GM12878 (cell line): ENCODE results near the gene TRPM1. TPM values are rescaled to one million over a fixed set of nuclear protein-coding genes. Genes with fewer than 3 reads are reported as not detected.
A peak's percentile ranks its signal among the peaks of the same experiment; 100 is the strongest.

Experiments
- ATAC-seq: fragments of 200-7000 bp; cut with Tn5 transposase; 3 replicates; pipeline ENCODE4 v1.9.1; 2020; ENCODE audit warnings: mild to moderate bottlenecking, moderate library complexity
- BruUV-seq: library from RNA; stranded (reverse); fragments of 400-500 nt; replicated peaks from 2 replicates; lab custom pipeline; 2021; lab: Mats Ljungman, UMichigan
- CTCF ChIA-PET: fragments of 300-600 bp; sonication (Branson Sonifier 250); formaldehyde crosslinking; extraction: SDS; loops from one replicate; lab custom pipeline; 2021; ENCODE audit warnings: inconsistent platforms; lab: Yijun Ruan, JAX
- POLR2A ChIA-PET: fragments of 350-600 bp; formaldehyde crosslinking; extraction: SDS; loops from one replicate; lab custom pipeline; 2021; ENCODE audit warnings: inconsistent platforms; lab: Charles Lee
- RAD21 ChIA-PET: fragments of 300-600 bp; sonication (Branson Sonifier 250); formaldehyde crosslinking; loops from one replicate; lab custom pipeline; 2023; ENCODE audit warnings: antibody characterized with exemption; ENCODE audit not compliant: unreplicated experiment; lab: Charles Lee
- SMC1A ChIA-PET: fragments of 300-600 bp; sonication (Branson Sonifier 250); formaldehyde crosslinking; loops from one replicate; lab custom pipeline; 2023; ENCODE audit not compliant: unreplicated experiment, uncharacterized antibody; lab: Charles Lee
- DNase-seq: peaks from one replicate; pipeline ENCODE4 v3.0.0-alpha.2; 2011; ENCODE audit warnings: low read depth, low spot score
- FAIRE-seq: peaks from 3 replicates; lab custom pipeline; 2011; peaks lifted over from hg19 to GRCh38; lab: Jason Lieb, UNC
- H2AFZ ChIP-seq: 2 replicates; pipeline ENCODE4 v1.6.0; 2011; ENCODE audit warnings: low read depth, low read length, control low read depth; ENCODE audit not compliant: control insufficient read depth
- H3K27ac ChIP-seq: 2 replicates; pipeline ENCODE4 v1.5.1; 2011; ENCODE audit warnings: control low read depth; ENCODE audit not compliant: control insufficient read depth, insufficient read depth
- H3K27me3 ChIP-seq, 2 experiments: replicated peaks in 1 of 2; 2 replicates each; pipeline versions ENCODE4 v1.6.0 to v1.6.1; 2011; ENCODE audit warnings: low read length in 1 of 2; ENCODE audit not compliant: control insufficient read depth in 2 of 2, insufficient read depth in 2 of 2
- H3K36me3 ChIP-seq, 2 experiments: 2 replicates each; pipeline ENCODE4 v1.5.1; 2011; ENCODE audit warnings: low read length in 1 of 2; ENCODE audit not compliant: control insufficient read depth in 2 of 2, insufficient read depth in 2 of 2
- H3K4me1 ChIP-seq: 2 replicates; pipeline ENCODE4 v1.6.1; 2011; ENCODE audit warnings: mild to moderate bottlenecking, low read length, moderate library complexity, mixed read lengths; ENCODE audit not compliant: control insufficient read depth, insufficient read depth
- H3K4me2 ChIP-seq: 2 replicates; pipeline ENCODE4 v1.6.0; 2011; ENCODE audit warnings: control low read depth; ENCODE audit not compliant: control insufficient read depth, insufficient read depth
- H3K4me3 ChIP-seq: fragments of 200-600 bp; sonication (generic); 2 replicates; pipeline ENCODE4 v1.5.1; 2016
- H3K79me2 ChIP-seq: 2 replicates; pipeline ENCODE4 v1.6.0; 2011; ENCODE audit warnings: low read length; ENCODE audit not compliant: control insufficient read depth, insufficient read depth
- H3K9ac ChIP-seq: 2 replicates; pipeline ENCODE4 v1.8.0; 2011; ENCODE audit warnings: low read length, control low read depth, mixed read lengths; ENCODE audit not compliant: control insufficient read depth, insufficient read depth
- H3K9me3 ChIP-seq: replicated peaks from 3 replicates; pipeline ENCODE4 v1.5.1; 2011; ENCODE audit warnings: mild to moderate bottlenecking, low read length; ENCODE audit not compliant: control insufficient read depth, insufficient read depth
- H4K20me1 ChIP-seq: 2 replicates; pipeline ENCODE4 v1.6.0; 2011; ENCODE audit not compliant: control insufficient read depth, insufficient read depth
- BMI1 ChIP-seq: fragments of 450-650 bp; IDR thresholded peaks from 2 replicates; pipeline ENCODE4 v1.6.1; 2016; ENCODE audit warnings: mild to moderate bottlenecking, moderate library complexity, borderline replicate concordance
- EGR1 ChIP-seq, 2 experiments: IDR thresholded peaks; 1 replicate in 1 of 2; 2 replicates in 1 of 2; pipeline ENCODE4 v1.6.1; 2011 to 2012; ENCODE audit warnings: low read depth in 2 of 2, low read length in 2 of 2, borderline replicate concordance in 1 of 2, mild to moderate bottlenecking in 1 of 2, moderate library complexity in 1 of 2
- GABPA ChIP-seq: IDR thresholded peaks from 2 replicates; pipeline ENCODE4 v1.6.1; 2014; ENCODE audit warnings: antibody characterized with exemption, low read depth, mild to moderate bottlenecking, inconsistent platforms
- HDGF ChIP-seq: fragments of 450-650 bp; IDR thresholded peaks from 2 replicates; pipeline ENCODE4 v1.6.1; 2016; ENCODE audit warnings: antibody characterized with exemption
- MYB ChIP-seq: fragments of 150-350 bp; IDR thresholded peaks from 2 replicates; pipeline ENCODE4 v1.6.1; 2014; ENCODE audit warnings: mild to moderate bottlenecking, low read depth, low read length, borderline replicate concordance
- NFIC ChIP-seq: IDR thresholded peaks from 2 replicates; pipeline ENCODE4 v1.6.1; 2012; ENCODE audit warnings: low read depth, mild to moderate bottlenecking, inconsistent platforms, low read length, moderate library complexity
- POLR2A ChIP-seq: IDR thresholded peaks from 2 replicates; pipeline ENCODE4 v1.6.1; 2011; ENCODE audit warnings: low read depth, mild to moderate bottlenecking, low read length
- SMC3 ChIP-seq: IDR thresholded peaks from 2 replicates; pipeline ENCODE4 v1.6.1; 2011; ENCODE audit warnings: low read length, improper control_type of control experiment, borderline replicate concordance
- SPI1 ChIP-seq: IDR thresholded peaks from 2 replicates; pipeline ENCODE4 v1.6.1; 2011; ENCODE audit warnings: low read depth, mild to moderate bottlenecking, low read length, moderate library complexity, borderline replicate concordance; ENCODE audit not compliant: insufficient read depth
- WGBS: methylation state at CpG from one replicate; pipeline ENCODE4 v1.1.6; 2016; ENCODE audit warnings: low lambda C conversion rate; ENCODE audit not compliant: insufficient replicate concordance, insufficient coverage; ENCODE audit errors: missing lambda C conversion rate; 5-methylcytosine and 5-hydroxymethylcytosine counted together
- in situ Hi-C: fragments of 300-500 bp; cut with MboI; formaldehyde crosslinking; loops from 9 replicates; pipeline ENCODE4 v1.14.3; 2018; ENCODE audit warnings: mixed read lengths
- intact Hi-C: fragments of 100-400 bp; cut with micrococcal nuclease; formaldehyde crosslinking; loops from one replicate; pipeline ENCODE4 v1.14.2; 2022; ENCODE audit not compliant: unreplicated experiment
- polyA plus RNA-seq, 11 experiments: library from polyadenylated mRNA; depleted of rRNA in 4 of 11; unstranded in 6 of 11; stranded (reverse) in 5 of 11; fragments of >200 nt; fragmentation: Nextera tagmentation in 4 of 11; fragmentation: Illumina TruSeq in 1 of 11; extraction: Ambion mirVana in 4 of 11; extraction: Trizol in 1 of 11; gene quantifications; 1 replicate in 1 of 11; 2 replicates in 10 of 11; pipeline versions ENCODE4 v1.2.1 to v1.2.3, GENCODE V29; 2011 to 2016; ENCODE audit warnings: inconsistent platforms in 2 of 11, missing spikeins in 2 of 11, low read depth in 1 of 11
- total RNA-seq, 4 experiments: library from RNA; depleted of rRNA in 3 of 4; stranded (reverse); fragments of >200 nt in 3 of 4; fragmentation: Illumina TruSeq in 1 of 4; extraction: Trizol in 1 of 4; gene quantifications; 2 replicates each; pipeline versions ENCODE4 v1.2.1 to v1.2.3, GENCODE V29; 2013 to 2021
- TF ChIP-seq, protein P1 (sequence below): fragments of 450-650 bp; IDR thresholded peaks from 2 replicates; pipeline ENCODE4 v1.6.1; 2017; ENCODE audit warnings: mild to moderate bottlenecking, moderate library complexity

TRPM1 gene
- total and polyA plus RNA-seq, 10 of the 15 experiments (the other 5 are each of a cell fraction or from before 2014, with no cell fraction given), result 0.01 to 0.10 (median 0.05) TPM; not detected in 4

- BruUV-seq, result no TSS peak
- ChIA-PET SMC1A (interaction anchor here (0.8 kb wide), 1 partner anchor 158 kb away, joined by 3 read pairs; no protein-coding TSS in a partner anchor), CTCF (no interaction called here), RAD21 (no interaction called here), POLR2A (no interaction called here)
- Histone ChIP-seq H3K9me3 (no peaks in the 10 kb centered on the region), H3K4me1 (peaks cover 4% of the 10 kb centered on the region; the same call in 1 of the 2 replicates), H4K20me1 (no peaks in the 10 kb centered on the region), H3K4me3 (no peak overlapping the region), H3K27me3 (no peaks in the 10 kb centered on the region), H3K9ac (no peak overlapping the region), H3K79me2 (no peaks in the 10 kb centered on the region), H3K27ac (no peak overlapping the region), H3K4me2 (no peak overlapping the region), H2AFZ (no peak overlapping the region), H3K36me3 (peaks cover 10 to 31% of the 10 kb centered on the region in 2 experiments)
- intact Hi-C loops (no loop called here), in situ Hi-C loops (no loop called here)
- ATAC-seq, result no peak
- FAIRE-seq, result no peak
- whole genome bisulfite sequencing, result 100% methylated on average over 1 of the region's 1 CpG
- TF ChIP-seq SMC3 (no peak), BMI1 (no peak), NFIC (no peak), GABPA (no peak), SPI1 (no peak)
- no peak for DNase-seq
Observed at GRCh38 chr15:30954674-30955073, 146.9 kb downstream of the TRPM1 start.

- Histone ChIP-seq H3K9ac (no peak overlapping the region), H3K4me2 (no peak overlapping the region), H3K4me1 (peaks cover 4% of the 10 kb centered on the region; the same call in 1 of the 2 replicates), H3K36me3 (peaks cover 10 to 24% of the 10 kb centered on the region in 2 experiments), H3K27ac (no peak overlapping the region), H3K4me3 (no peak overlapping the region), H2AFZ (no peak overlapping the region), H3K27me3 (no peaks in the 10 kb centered on the region), H4K20me1 (no peaks in the 10 kb centered on the region), H3K9me3 (no peaks in the 10 kb centered on the region), H3K79me2 (no peaks in the 10 kb centered on the region)
- SMC1A ChIA-PET, result no interaction called here
- intact Hi-C loops, result no loop called here
- in situ Hi-C loops, result no loop called here
- BruUV-seq, result no TSS peak
- DNase-seq (no peak), FAIRE-seq (no peak), ATAC-seq (no peak)
- 73% methylated on average over 7 of the region's 7 CpGs for whole genome bisulfite sequencing
- CTCF ChIA-PET, result interaction anchor here (0.6 kb wide), 1 partner anchor 75 kb away, joined by 3 read pairs; no protein-coding TSS in a partner anchor
- POLR2A ChIA-PET, result no interaction called here
- RAD21 ChIA-PET, result no interaction called here
- TF ChIP-seq HDGF (no peak), POLR2A (0 out of 2 replicates have a peak, but pooled peaks have one; percentile 25), MYB (no peak), EGR1 (IDR thresholded peaks at IDR 0.05; ENCODE audit: borderline replicate concordance in 1 of 2, low read depth in 2 of 2, low read length in 2 of 2) (no peak)
- TF ChIP-seq, protein P1, sequence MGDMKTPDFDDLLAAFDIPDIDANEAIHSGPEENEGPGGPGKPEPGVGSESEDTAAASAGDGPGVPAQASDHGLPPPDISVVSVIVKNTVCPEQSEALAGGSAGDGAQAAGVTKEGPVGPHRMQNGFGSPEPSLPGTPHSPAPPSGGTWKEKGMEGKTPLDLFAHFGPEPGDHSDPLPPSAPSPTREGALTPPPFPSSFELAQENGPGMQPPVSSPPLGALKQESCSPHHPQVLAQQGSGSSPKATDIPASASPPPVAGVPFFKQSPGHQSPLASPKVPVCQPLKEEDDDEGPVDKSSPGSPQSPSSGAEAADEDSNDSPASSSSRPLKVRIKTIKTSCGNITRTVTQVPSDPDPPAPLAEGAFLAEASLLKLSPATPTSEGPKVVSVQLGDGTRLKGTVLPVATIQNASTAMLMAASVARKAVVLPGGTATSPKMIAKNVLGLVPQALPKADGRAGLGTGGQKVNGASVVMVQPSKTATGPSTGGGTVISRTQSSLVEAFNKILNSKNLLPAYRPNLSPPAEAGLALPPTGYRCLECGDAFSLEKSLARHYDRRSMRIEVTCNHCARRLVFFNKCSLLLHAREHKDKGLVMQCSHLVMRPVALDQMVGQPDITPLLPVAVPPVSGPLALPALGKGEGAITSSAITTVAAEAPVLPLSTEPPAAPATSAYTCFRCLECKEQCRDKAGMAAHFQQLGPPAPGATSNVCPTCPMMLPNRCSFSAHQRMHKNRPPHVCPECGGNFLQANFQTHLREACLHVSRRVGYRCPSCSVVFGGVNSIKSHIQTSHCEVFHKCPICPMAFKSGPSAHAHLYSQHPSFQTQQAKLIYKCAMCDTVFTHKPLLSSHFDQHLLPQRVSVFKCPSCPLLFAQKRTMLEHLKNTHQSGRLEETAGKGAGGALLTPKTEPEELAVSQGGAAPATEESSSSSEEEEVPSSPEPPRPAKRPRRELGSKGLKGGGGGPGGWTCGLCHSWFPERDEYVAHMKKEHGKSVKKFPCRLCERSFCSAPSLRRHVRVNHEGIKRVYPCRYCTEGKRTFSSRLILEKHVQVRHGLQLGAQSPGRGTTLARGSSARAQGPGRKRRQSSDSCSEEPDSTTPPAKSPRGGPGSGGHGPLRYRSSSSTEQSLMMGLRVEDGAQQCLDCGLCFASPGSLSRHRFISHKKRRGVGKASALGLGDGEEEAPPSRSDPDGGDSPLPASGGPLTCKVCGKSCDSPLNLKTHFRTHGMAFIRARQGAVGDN, result no peak
Observed at GRCh38 chr15:30953731-30954378, 147.7 kb downstream of the TRPM1 start.
